Activated CD4-positive, alpha-beta T cell treated with anti-CD3 and anti-CD28 coated beads for 36 hours (primary cell): ENCODE results near the gene TCFL5. TPM values are rescaled to one million over a fixed set of nuclear protein-coding genes. Genes with fewer than 3 reads are reported as not detected.

ENCODE experiments used
- ATAC-seq: fragments of 200-7000 bp; cut with Tn5 transposase; one replicate; pipeline ENCODE4 v1.10.0; 2021; ENCODE audit warnings: mild to moderate bottlenecking, moderate library complexity
- CTCF ChIA-PET: fragments of 350-600 bp; sonication (Branson Sonifier 250); formaldehyde crosslinking; loops from one replicate; lab custom pipeline; 2021; ENCODE audit warnings: antibody characterized with exemption; lab: Charles Lee
- POLR2A ChIA-PET: fragments of 350-600 bp; sonication (Branson Sonifier 250); formaldehyde crosslinking; loops from one replicate; lab custom pipeline; 2021; ENCODE audit warnings: antibody characterized with exemption, inconsistent platforms; lab: Charles Lee
- DNase-seq: peaks from one replicate; pipeline ENCODE4 v3.0.0-alpha.2; 2020
- H3K27ac Mint-ChIP-seq: one replicate; pipeline ENCODE4 v1.8.0; 2021; ENCODE audit warnings: mixed read lengths
- H3K27me3 Mint-ChIP-seq: one replicate; pipeline ENCODE4 v1.8.0; 2021; ENCODE audit warnings: mixed read lengths
- H3K36me3 Mint-ChIP-seq: one replicate; pipeline ENCODE4 v1.8.0; 2021; ENCODE audit warnings: low read depth, mixed read lengths
- H3K4me1 Mint-ChIP-seq: one replicate; pipeline ENCODE4 v1.8.0; 2021; ENCODE audit warnings: mixed read lengths
- H3K4me3 Mint-ChIP-seq: one replicate; pipeline ENCODE4 v1.8.0; 2021; ENCODE audit warnings: mild to moderate bottlenecking, moderate library complexity, mixed read lengths
- H3K9me3 Mint-ChIP-seq: one replicate; pipeline ENCODE4 v1.8.0; 2021; ENCODE audit warnings: low read depth, mixed read lengths
- intact Hi-C, 2 experiments: fragments of 100-400 bp; cut with DNase I in 1 of 2; cut with micrococcal nuclease in 1 of 2; formaldehyde crosslinking; loops; one replicate each; pipeline versions ENCODE4 v1.14.2 to v1.15.1; 2022 to 2024; cut with DNase I, micrococcal nuclease
- total RNA-seq, 2 experiments: library from RNA; stranded (reverse); gene quantifications; one replicate each; pipeline ENCODE4 v1.2.3, GENCODE V29; 2021

The TCFL5 gene
- total RNA-seq, 2 experiments from 2014 or later, result 5.2 to 6.6 TPM

DNA sequence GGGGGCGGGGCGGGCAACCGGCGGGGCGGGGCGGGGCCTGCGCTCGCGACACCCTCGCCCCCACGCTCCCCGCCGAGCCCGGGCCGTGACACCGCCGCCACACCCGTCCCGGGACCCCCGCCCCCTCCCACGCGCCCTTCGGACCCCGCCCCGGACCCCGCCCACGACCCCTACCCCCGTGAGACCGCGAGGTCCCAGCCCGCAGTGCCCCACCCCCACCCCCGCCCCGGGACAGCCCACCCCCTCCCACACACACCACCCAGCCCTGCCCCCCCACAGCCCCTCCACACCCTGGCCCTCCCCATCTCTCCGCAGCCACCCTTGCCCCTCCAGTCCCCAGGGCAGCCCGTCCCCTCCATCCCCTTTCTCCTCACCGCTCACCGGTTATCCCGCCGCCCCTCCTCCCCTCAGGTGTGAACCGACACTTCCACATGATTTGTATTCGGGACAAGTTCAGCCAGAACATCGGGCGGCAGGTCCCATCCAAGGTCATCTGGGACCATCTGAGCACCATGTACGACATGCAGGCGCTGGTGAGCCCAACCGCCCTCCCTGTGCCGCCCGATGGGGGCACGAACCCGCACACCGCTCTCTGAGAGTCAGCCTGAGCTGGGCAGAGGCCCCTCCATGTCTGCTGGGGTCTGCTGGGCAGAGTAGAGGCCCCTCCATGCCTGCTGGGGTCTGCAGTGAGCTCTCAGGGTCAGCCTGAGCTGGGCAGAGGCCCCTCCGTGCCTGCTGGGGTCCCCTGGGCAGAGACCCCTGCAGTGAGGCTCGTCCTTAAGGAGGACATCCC, 64.7 kb downstream of the TCFL5 start:
- CTCF ChIA-PET, result interaction anchor here (0.6 to 1.0 kb wide), 3 partner anchors 65 to 257 kb away, joined by 3 read pairs; partner anchors contain the start of gene TCFL5
- H3K36me3 Mint-ChIP-seq, result peaks cover 24% of the 10 kb centered on the region
- peak overlapping the region; percentile 76 for H3K4me3 Mint-ChIP-seq
- peak overlapping the region; percentile 24 for H3K27ac Mint-ChIP-seq
- no peak for ATAC-seq
- peaks cover 25% of the 10 kb centered on the region for H3K4me1 Mint-ChIP-seq
- H3K27me3 Mint-ChIP-seq, result no peaks in the 10 kb centered on the region
- no peaks in the 10 kb centered on the region for H3K9me3 Mint-ChIP-seq
- intact Hi-C loops, result loop anchor here (1.0 to 10.0 kb wide), 7 partner anchors 7 to 830 kb away; partner anchors contain the start of genes GMEB2 (in 1 of the 2), LSM14B (in 1 of the 2), OGFR (in 1 of the 2) and PSMA7 (in 1 of the 2)
- POLR2A ChIA-PET, result interaction anchor here (2.7 kb wide), 1 partner anchor 65 kb away, joined by 10 read pairs; the partner anchor contains the start of gene TCFL5
- no peak for DNase-seq

DNA sequence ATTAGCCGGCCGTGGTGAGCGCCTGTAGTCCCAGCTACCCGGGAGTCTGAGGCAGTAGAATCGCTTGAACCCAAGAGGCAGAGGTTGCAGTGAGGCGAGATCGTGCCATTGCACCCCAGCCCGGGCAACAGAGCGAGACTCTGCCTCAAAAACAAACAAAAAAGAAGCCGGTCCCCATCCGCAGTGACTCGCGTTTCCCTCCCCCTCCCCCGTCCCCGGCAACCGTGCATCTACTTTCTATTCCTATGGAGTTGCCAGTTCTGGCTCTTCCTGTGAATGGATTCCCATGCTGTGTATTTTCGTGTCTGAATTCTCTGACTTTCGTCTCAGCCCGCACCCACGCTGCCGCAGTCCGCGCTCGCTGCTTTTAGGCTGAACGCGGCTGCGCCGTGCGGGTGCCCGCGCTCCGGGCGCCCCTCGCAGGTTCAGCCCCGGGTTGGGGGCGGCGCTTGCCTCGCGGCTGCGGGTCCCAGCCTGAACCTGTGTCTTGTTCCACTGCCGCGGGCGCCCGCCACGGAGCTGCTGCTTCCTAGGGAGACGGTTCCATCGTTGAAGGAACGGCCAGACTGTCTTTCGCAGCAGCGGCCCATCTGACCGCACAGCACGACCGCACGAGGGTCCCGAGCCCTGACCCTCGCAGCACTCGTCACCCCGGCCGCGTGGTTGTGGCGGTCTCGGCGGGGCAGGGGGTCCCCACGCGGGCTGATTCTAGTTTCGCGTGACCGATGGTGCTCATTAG, 66.4 kb downstream of the TCFL5 start:
- peaks cover 31% of the 10 kb centered on the region for H3K4me1 Mint-ChIP-seq
- H3K36me3 Mint-ChIP-seq, result peaks cover 19% of the 10 kb centered on the region
- POLR2A ChIA-PET, result interaction anchor here (1.8 to 2.7 kb wide), 2 partner anchors 67 to 152 kb away, joined by 4 to 10 read pairs; partner anchors contain the start of genes SLCO4A1 and TCFL5
- CTCF ChIA-PET, result interaction anchor here (1.5 kb wide), 2 partner anchors 10 to 13 kb away, joined by 4 to 5 read pairs; no protein-coding TSS in a partner anchor
- ATAC-seq, result peak; percentile 13
- H3K4me3 Mint-ChIP-seq, result peak overlapping the region; percentile 80
- H3K27me3 Mint-ChIP-seq, result no peaks in the 10 kb centered on the region
- intact Hi-C loops, result loop anchor here (2.0 to 10.0 kb wide), 8 partner anchors 14 to 730 kb away; partner anchors contain the start of genes RPS21 (in 2 of the 2), DIDO1 (in 1 of the 2), PPDPF (in 1 of the 2) and TAF4 (in 1 of the 2)
- H3K27ac Mint-ChIP-seq, result peak overlapping the region; percentile 88
- peak; percentile 83 for DNase-seq
- no peaks in the 10 kb centered on the region for H3K9me3 Mint-ChIP-seq

DNA sequence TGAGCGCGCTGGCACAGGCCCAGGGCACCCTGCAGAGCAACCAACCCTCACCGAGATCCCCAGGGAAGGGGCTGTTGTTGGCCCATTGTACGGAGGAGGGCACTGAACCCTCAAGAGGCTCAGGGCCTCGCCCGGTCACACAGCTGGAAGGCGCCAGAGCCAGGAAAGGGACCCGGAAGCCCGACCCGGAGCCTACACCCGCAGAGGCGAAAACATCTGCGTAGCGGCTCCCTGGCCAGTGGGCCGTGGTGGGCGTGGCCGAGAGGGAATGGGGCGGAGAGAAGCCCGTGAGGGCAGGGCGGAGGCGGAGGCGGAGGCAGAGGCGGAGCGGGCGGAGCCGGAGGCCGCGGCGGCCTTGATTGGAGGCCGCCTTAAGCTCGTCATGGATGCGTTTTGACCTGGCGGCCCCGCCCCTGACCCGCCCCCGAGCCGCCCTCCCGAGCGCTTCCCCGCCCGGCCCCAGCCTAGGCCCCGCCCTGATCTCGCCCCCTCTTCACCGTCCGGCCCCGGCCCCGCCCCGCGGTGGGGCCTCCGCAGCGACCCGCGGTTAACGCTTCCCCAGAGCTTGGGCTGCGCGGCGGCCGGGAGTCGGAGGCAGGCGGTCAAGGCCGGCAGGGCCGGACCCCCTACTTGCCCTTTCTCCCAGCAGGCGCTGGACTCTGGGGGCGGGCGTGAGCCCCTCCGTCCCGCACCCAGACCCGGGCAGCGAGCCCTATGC, 67.5 kb downstream of the TCFL5 start:
- POLR2A ChIA-PET, result interaction anchor here (0.6 to 2.7 kb wide), 4 partner anchors 68 to 848 kb away, joined by 3 to 10 read pairs (median 4); partner anchors contain the start of genes SLCO4A1 and TCFL5
- intact Hi-C loops, result loop anchor here (1.0 to 10.0 kb wide), 23 partner anchors 10 to 1268 kb away; partner anchors contain the start of genes ADRM1 (in 2 of the 2), RPS21 (in 2 of the 2), CABLES2 (in 1 of the 2) and DIDO1 (in 1 of the 2)
- DNase-seq (peak; percentile 98), ATAC-seq (peak; percentile 75)
- CTCF ChIA-PET, result interaction anchor here (0.9 to 1.5 kb wide), 6 partner anchors 9 to 299 kb away, joined by 3 to 5 read pairs (median 4); no protein-coding TSS in a partner anchor
- Mint-ChIP-seq H3K9me3 (no peaks in the 10 kb centered on the region), H3K36me3 (peaks cover 9% of the 10 kb centered on the region), H3K27me3 (no peaks in the 10 kb centered on the region), H3K4me1 (peaks cover 31% of the 10 kb centered on the region), H3K27ac (peak overlapping the region; percentile 88), H3K4me3 (peak overlapping the region; percentile 80)

- POLR2A ChIA-PET, result interaction anchor here (1.8 kb wide), 1 partner anchor 151 kb away, joined by 4 read pairs; the partner anchor contains the start of gene SLCO4A1
- intact Hi-C loops, result loop anchor here (1.0 to 10.0 kb wide), 23 partner anchors 11 to 1269 kb away; partner anchors contain the start of genes ADRM1 (in 2 of the 2), RPS21 (in 2 of the 2), CABLES2 (in 1 of the 2) and DIDO1 (in 1 of the 2)
- H3K27ac Mint-ChIP-seq, result peak overlapping the region; percentile 85
- H3K4me1 Mint-ChIP-seq, result peaks cover 31% of the 10 kb centered on the region
- ATAC-seq, result no peak
- peaks cover 7% of the 10 kb centered on the region for H3K36me3 Mint-ChIP-seq
- no peak for DNase-seq
- CTCF ChIA-PET, result interaction anchor here (0.9 to 1.5 kb wide), 6 partner anchors 8 to 299 kb away, joined by 3 to 5 read pairs (median 4); no protein-coding TSS in a partner anchor
- no peaks in the 10 kb centered on the region for H3K27me3 Mint-ChIP-seq
- H3K4me3 Mint-ChIP-seq, result peak overlapping the region; percentile 80
- H3K9me3 Mint-ChIP-seq, result no peaks in the 10 kb centered on the region
These were observed 67.9 kb downstream of the TCFL5 start for GRCh38 chr20:62793757-62794006.

DNA sequence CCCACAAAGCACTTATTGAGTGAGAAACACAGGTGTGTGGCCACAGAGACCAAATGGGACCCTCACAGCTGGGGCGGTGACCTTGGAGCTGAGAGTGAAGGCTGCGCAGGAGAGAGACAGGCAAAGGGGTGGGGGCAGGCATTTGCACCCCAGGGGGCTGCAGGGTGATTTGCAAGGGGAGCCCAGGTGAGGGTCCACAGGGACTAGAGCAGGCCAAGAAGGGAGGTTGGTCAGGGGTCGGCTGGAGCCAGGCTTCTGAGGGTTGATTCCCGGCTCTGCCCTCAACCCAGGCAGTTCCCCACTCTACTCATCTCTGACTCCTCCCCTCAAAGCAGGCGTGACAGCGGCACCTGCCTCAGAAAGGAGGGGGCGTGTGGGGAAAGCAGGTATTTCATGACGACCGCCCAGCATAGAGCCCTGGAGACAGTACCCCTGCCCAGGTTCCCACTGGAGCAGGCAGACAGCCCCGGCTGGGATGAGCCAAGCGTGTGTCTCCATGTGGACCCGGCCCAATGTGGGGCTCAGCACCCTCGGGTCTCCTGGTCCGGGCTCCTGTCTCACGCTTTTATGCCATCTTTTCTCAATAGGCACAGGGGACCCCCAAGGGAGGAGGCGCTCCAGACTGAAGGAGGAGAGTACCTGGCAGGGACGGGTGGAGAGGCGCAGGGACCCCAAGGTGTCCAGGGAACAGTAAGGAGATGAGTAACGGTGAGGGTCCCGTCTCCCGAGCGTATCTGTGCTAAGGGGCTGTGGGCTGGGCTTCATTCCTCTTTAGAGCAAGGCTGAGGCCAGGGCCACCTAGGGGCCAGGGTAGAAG, 68.5 kb downstream of the TCFL5 start:
- no peak for ATAC-seq
- POLR2A ChIA-PET, result no interaction called here
- CTCF ChIA-PET, result interaction anchor here (1.0 to 3.5 kb wide), 8 partner anchors 14 to 298 kb away, joined by 3 to 16 read pairs (median 5); no protein-coding TSS in a partner anchor

DNA sequence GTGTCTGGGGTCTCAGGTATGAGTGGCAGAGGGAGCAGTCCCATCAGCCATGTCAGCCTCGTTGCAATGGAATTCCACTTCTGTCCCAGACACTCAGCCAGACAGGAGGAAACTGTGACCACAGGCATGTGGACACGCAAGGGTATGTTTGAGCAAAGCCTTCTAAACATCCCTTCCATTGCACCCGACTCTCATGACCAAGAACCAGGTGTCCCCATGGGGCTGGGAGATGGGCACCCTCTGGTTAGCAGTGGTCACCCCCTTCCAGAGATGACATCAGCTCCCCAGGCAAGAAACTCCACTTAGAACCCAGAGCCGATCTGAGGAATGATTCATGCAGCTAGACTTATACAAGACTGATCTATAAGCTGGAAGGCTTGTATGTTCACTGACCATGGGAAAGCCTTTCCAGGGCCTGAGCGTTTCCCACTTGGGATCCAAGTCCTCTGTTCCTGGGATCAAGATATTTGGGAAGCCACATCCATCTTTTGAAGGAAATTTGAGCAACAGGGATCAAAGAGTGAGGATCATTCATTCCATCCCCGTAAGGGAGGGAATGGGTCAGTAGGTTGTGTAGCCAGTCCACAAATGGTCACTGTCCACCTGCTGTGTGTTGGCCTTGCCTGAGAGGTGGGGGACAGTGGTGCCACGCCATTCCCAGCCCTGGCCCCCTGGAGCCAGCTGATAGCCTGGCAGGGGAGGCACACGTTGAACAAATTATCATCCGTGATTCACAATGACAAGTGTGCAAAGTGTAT, 69.3 kb downstream of the TCFL5 start:
- Mint-ChIP-seq H3K9me3 (no peaks in the 10 kb centered on the region), H3K36me3 (no peaks in the 10 kb centered on the region), H3K4me3 (no peak overlapping the region), H3K4me1 (peaks cover 30% of the 10 kb centered on the region), H3K27me3 (no peaks in the 10 kb centered on the region), H3K27ac (peak overlapping the region; percentile 10)
- intact Hi-C loops, result loop anchor here (5.0 to 10.0 kb wide), 7 partner anchors 50 to 1270 kb away; partner anchors contain the start of genes ADRM1 (in 1 of the 2), MTG2 (in 1 of the 2), RPS21 (in 1 of the 2) and TAF4 (in 1 of the 2)
- ChIA-PET CTCF (interaction anchor here (0.6 to 3.5 kb wide), 20 partner anchors 12 to 497 kb away, joined by 3 to 16 read pairs (median 4); no protein-coding TSS in a partner anchor), POLR2A (no interaction called here)
- DNase-seq, result no peak
- ATAC-seq, result no peak

More for the DNA sequence above, 68.5 kb downstream of the TCFL5 start:
- Mint-ChIP-seq H3K27ac (peak overlapping the region; percentile 85), H3K4me3 (peak overlapping the region; percentile 80), H3K9me3 (no peaks in the 10 kb centered on the region), H3K36me3 (peaks cover 3% of the 10 kb centered on the region), H3K27me3 (no peaks in the 10 kb centered on the region), H3K4me1 (peaks cover 29% of the 10 kb centered on the region)
- intact Hi-C loops, result loop anchor here (5.0 to 10.0 kb wide), 7 partner anchors 51 to 1269 kb away; partner anchors contain the start of genes ADRM1 (in 1 of the 2), MTG2 (in 1 of the 2), RPS21 (in 1 of the 2) and TAF4 (in 1 of the 2)
- peak; percentile 41 for DNase-seq

- Mint-ChIP-seq H3K27me3 (no peaks in the 10 kb centered on the region), H3K9me3 (no peaks in the 10 kb centered on the region), H3K4me3 (no peak overlapping the region), H3K27ac (no peak overlapping the region), H3K36me3 (no peaks in the 10 kb centered on the region), H3K4me1 (peaks cover 29% of the 10 kb centered on the region)
- POLR2A ChIA-PET, result no interaction called here
- CTCF ChIA-PET, result interaction anchor here (0.6 to 3.5 kb wide), 28 partner anchors 9 to 496 kb away, joined by 3 to 16 read pairs (median 4); no protein-coding TSS in a partner anchor
- peak; percentile 31 for ATAC-seq
- peak; percentile 89 for DNase-seq
- intact Hi-C loops, result loop anchor here (1.0 to 10.0 kb wide), 13 partner anchors 49 to 1271 kb away; partner anchors contain the start of genes ADRM1 (in 1 of the 2), MTG2 (in 1 of the 2), RPS21 (in 1 of the 2) and TAF4 (in 1 of the 2)
These were observed 70.1 kb downstream of the TCFL5 start for GRCh38 chr20:62791301-62792181.
